HFFc6 (cell line): ENCODE results near the gene TMEM121. TPM values are rescaled to one million over a fixed set of nuclear protein-coding genes. Genes with fewer than 3 reads are reported as not detected.

Source experiments
- DNase-seq: peaks from one replicate; pipeline ENCODE4 v3.0.0-alpha.2; 2018
- H3K27ac Mint-ChIP-seq: 2 replicates; pipeline ENCODE4 v1.8.0; 2020; ENCODE audit warnings: mild to moderate bottlenecking, mixed read lengths
- H3K27me3 Mint-ChIP-seq: 2 replicates; pipeline ENCODE4 v1.8.0; 2021; ENCODE audit warnings: mild to moderate bottlenecking, moderate library complexity, mixed read lengths; ENCODE audit not compliant: insufficient read depth
- H3K36me3 Mint-ChIP-seq: 2 replicates; pipeline ENCODE4 v1.8.0; 2021; ENCODE audit warnings: low read depth, mixed read lengths
- H3K4me1 Mint-ChIP-seq: 2 replicates; pipeline ENCODE4 v1.8.0; 2020; ENCODE audit warnings: low read depth, mixed read lengths
- H3K4me3 Mint-ChIP-seq: 2 replicates; pipeline ENCODE4 v1.8.0; 2020; ENCODE audit warnings: mild to moderate bottlenecking, moderate library complexity, mixed read lengths
- H3K9me3 Mint-ChIP-seq: 2 replicates; pipeline ENCODE4 v1.8.0; 2020; ENCODE audit warnings: mild to moderate bottlenecking, mixed read lengths
- CTCF ChIP-seq: fragments of 200-600 bp; sonication (generic); IDR thresholded peaks from 2 replicates; pipeline ENCODE4 v1.5.0; 2021; ENCODE audit warnings: antibody characterized with exemption, mild to moderate bottlenecking
- total RNA-seq, 6 experiments: library from RNA; stranded (reverse); fragmentation: NEBNext Ultra II Directional; extraction: Animal tissue kit (Norgen Biotek cat#: 25700); gene quantifications; 2 replicates in 1 of 6; 3 replicates in 5 of 6; pipeline ENCODE4 v1.2.3, GENCODE V29; 2021

The TMEM121 gene
- total RNA-seq, 6 experiments from 2014 or later, result 3.0 to 4.2 (median 3.4) TPM

- Mint-ChIP-seq H3K4me3 (no peak overlapping the region), H3K27ac (peak overlapping the region; percentile 100)
Observed at GRCh38 chr14:105483300-105484068, 42.9 kb upstream of the TMEM121 start.

GRCh38 chr14:105484069-105484996, 42.0 kb upstream of the TMEM121 start:
- H3K4me1 Mint-ChIP-seq, result peaks cover 25% of the 10 kb centered on the region
- H3K27ac Mint-ChIP-seq, result peak overlapping the region; percentile 58
- no peak overlapping the region for H3K4me3 Mint-ChIP-seq
- TF ChIP-seq CTCF, result no peak
- H3K36me3 Mint-ChIP-seq, result no peaks in the 10 kb centered on the region
- H3K9me3 Mint-ChIP-seq, result no peaks in the 10 kb centered on the region
- H3K27me3 Mint-ChIP-seq, result peaks cover 14% of the 10 kb centered on the region
- peak; percentile 4 for DNase-seq

More at GRCh38 chr14:105483300-105484068, 42.9 kb upstream of the TMEM121 start:
- Mint-ChIP-seq H3K27me3 (peaks cover 14% of the 10 kb centered on the region), H3K4me1 (peaks cover 24% of the 10 kb centered on the region), H3K36me3 (no peaks in the 10 kb centered on the region), H3K9me3 (no peaks in the 10 kb centered on the region)
- DNase-seq, result no peak
- no peak for TF ChIP-seq CTCF

- H3K27ac Mint-ChIP-seq, result no peak overlapping the region; the same call in 1 of the 2 replicates
- TF ChIP-seq CTCF, result no peak
- DNase-seq, result no peak
- no peaks in the 10 kb centered on the region for H3K9me3 Mint-ChIP-seq
- no peaks in the 10 kb centered on the region for H3K36me3 Mint-ChIP-seq
- no peak overlapping the region for H3K4me3 Mint-ChIP-seq
- H3K4me1 Mint-ChIP-seq, result peaks cover 30% of the 10 kb centered on the region
- peaks cover 11% of the 10 kb centered on the region for H3K27me3 Mint-ChIP-seq
Observed at GRCh38 chr14:105484997-105485393, 41.4 kb upstream of the TMEM121 start.

GRCh38 chr14:105485739-105486162, 40.6 kb upstream of the TMEM121 start:
- H3K27ac Mint-ChIP-seq, result no peak overlapping the region; the same call in 1 of the 2 replicates

More at GRCh38 chr14:105485739-105486162, 40.6 kb upstream of the TMEM121 start:
- H3K4me3 Mint-ChIP-seq, result no peak overlapping the region
- peaks cover 11% of the 10 kb centered on the region for H3K27me3 Mint-ChIP-seq
- H3K4me1 Mint-ChIP-seq, result peaks cover 30% of the 10 kb centered on the region
- no peaks in the 10 kb centered on the region for H3K36me3 Mint-ChIP-seq
- no peak for DNase-seq
- TF ChIP-seq CTCF, result peak; percentile 16; the same call in 1 of the 2 replicates
- no peaks in the 10 kb centered on the region for H3K9me3 Mint-ChIP-seq
